Endothelial cell of hepatic sinusoid (primary cell): Measurements from ENCODE around the gene RAMP3.

ENCODE experiments used
- in situ Hi-C: cut with HindIII; loops from 2 replicates; pipeline ENCODE4 v1.10.0; 2017; ENCODE audit warnings: low sequenced_read_pairs

RAMP3 gene

GRCh38 chr7:45157653-45158401 lies at the start of gene RAMP3:
Gene RAMP3 (plus strand): TSS chr7:45157791. CDS start chr7:45157829, 38 bp downstream.
- in situ Hi-C loops = loop anchor here (5.0 kb wide), 1 partner anchor 54 kb away; no protein-coding TSS in a partner anchor

GRCh38 chr7:45108863-45109262 lies 48.7 kb upstream of the RAMP3 start:
- in situ Hi-C loops = no loop called here

GRCh38 chr7:45111298-45112223 lies 46.0 kb upstream of the RAMP3 start, which contains the start of gene TBRG4:
Gene TBRG4 (minus strand): TSS chr7:45111697. CDS start chr7:45109237, 2,460 bp downstream.
- in situ Hi-C loops = loop anchor here (5.0 kb wide), 1 partner anchor 144 kb away; no protein-coding TSS in a partner anchor

- in situ Hi-C loops = loop anchor here (5.0 kb wide), 1 partner anchor 145 kb away; no protein-coding TSS in a partner anchor
Observed at GRCh38 chr7:45112648-45113047, 44.9 kb upstream of the RAMP3 start.

- in situ Hi-C loops = loop anchor here (5.0 kb wide), 1 partner anchor 147 kb away; no protein-coding TSS in a partner anchor
Observed at GRCh38 chr7:45114257-45114656, 43.3 kb upstream of the RAMP3 start.

- in situ Hi-C loops = loop anchor here (5.0 kb wide), 1 partner anchor 148 kb away; no protein-coding TSS in a partner anchor
Observed at GRCh38 chr7:45114926-45115325, 42.7 kb upstream of the RAMP3 start.

GRCh38 chr7:45116048-45116447 lies 41.5 kb upstream of the RAMP3 start:
- in situ Hi-C loops = no loop called here

GRCh38 chr7:45117582-45117981 lies 40.0 kb upstream of the RAMP3 start:
- in situ Hi-C loops = no loop called here

- in situ Hi-C loops = no loop called here
Observed at GRCh38 chr7:45118292-45118691, 39.3 kb upstream of the RAMP3 start.

GRCh38 chr7:45118889-45119331 lies 38.7 kb upstream of the RAMP3 start:
- in situ Hi-C loops = no loop called here

GRCh38 chr7:45119550-45119949 lies 38.0 kb upstream of the RAMP3 start:
- in situ Hi-C loops = no loop called here

GRCh38 chr7:45122975-45123860 lies 34.4 kb upstream of the RAMP3 start:
- in situ Hi-C loops = no loop called here

GRCh38 chr7:45123913-45124710 lies 33.5 kb upstream of the RAMP3 start:
- in situ Hi-C loops = no loop called here

GRCh38 chr7:45125193-45125904 lies 32.2 kb upstream of the RAMP3 start:
- in situ Hi-C loops = no loop called here

- in situ Hi-C loops = no loop called here
Observed at GRCh38 chr7:45126201-45126600, 31.4 kb upstream of the RAMP3 start.

- in situ Hi-C loops = no loop called here
Observed at GRCh38 chr7:45126920-45127319, 30.7 kb upstream of the RAMP3 start.

- in situ Hi-C loops = no loop called here
Observed at GRCh38 chr7:45129181-45129800, 28.3 kb upstream of the RAMP3 start.

- in situ Hi-C loops = no loop called here
Observed at GRCh38 chr7:45129906-45130305, 27.7 kb upstream of the RAMP3 start.
